Liver (tissue), 9 donors: Measurements from ENCODE around the gene AFF2. TPM values are rescaled to one million over a fixed set of nuclear protein-coding genes. Genes with fewer than 3 reads are reported as not detected.

Experiments used
- DNase-seq: peaks from one replicate; pipeline ENCODE4 v3.0.0-alpha.2; 2017; ENCODE audit warnings: low spot score
- H3K27ac ChIP-seq, 2 donors: one replicate each; pipeline ENCODE4 v1.7.0; 2013; ENCODE audit warnings: inconsistent platforms in 2 of 2, low read length in 2 of 2, control low read depth in 1 of 2, low read depth in 1 of 2, mild to moderate bottlenecking in 1 of 2
- H3K27me3 ChIP-seq, 4 donors: one replicate each; pipeline versions ENCODE4 v1.6.1 to v1.7.0; 2013; ENCODE audit warnings: low read length in 3 of 4, inconsistent platforms in 1 of 4, mild to moderate bottlenecking in 1 of 4, moderate library complexity in 1 of 4; ENCODE audit not compliant: control insufficient read depth in 4 of 4, insufficient read depth in 4 of 4
- H3K36me3 ChIP-seq, 4 donors: one replicate each; pipeline versions ENCODE4 v1.6.1 to v1.7.0; 2013; ENCODE audit warnings: low read length in 3 of 4, mild to moderate bottlenecking in 3 of 4, low read depth in 1 of 4, moderate library complexity in 1 of 4; ENCODE audit not compliant: control insufficient read depth in 4 of 4, insufficient read depth in 3 of 4
- H3K4me1 ChIP-seq, 4 donors: one replicate each; pipeline versions ENCODE4 v1.6.1 to v1.7.0; 2013; ENCODE audit warnings: low read length in 3 of 4, mild to moderate bottlenecking in 3 of 4, moderate library complexity in 1 of 4; ENCODE audit not compliant: control insufficient read depth in 4 of 4, insufficient read depth in 4 of 4
- H3K4me3 ChIP-seq, 3 donors: one replicate each; pipeline versions ENCODE4 v1.6.1 to v1.7.0; 2013; ENCODE audit warnings: low read length in 3 of 3, control low read depth in 1 of 3, low read depth in 1 of 3, mild to moderate bottlenecking in 1 of 3
- H3K9ac ChIP-seq, 2 donors: one replicate each; pipeline ENCODE4 v1.7.0; 2013; ENCODE audit warnings: low read length in 2 of 2, mild to moderate bottlenecking in 2 of 2, moderate library complexity in 2 of 2, control low read depth in 1 of 2, low read depth in 1 of 2
- H3K9me3 ChIP-seq, 4 donors: one replicate each; pipeline versions ENCODE4 v1.6.1 to v1.7.0; 2013; ENCODE audit warnings: low read length in 3 of 4; ENCODE audit not compliant: control insufficient read depth in 4 of 4
- ATF3 ChIP-seq: IDR thresholded peaks from 2 replicates; pipeline ENCODE4 v1.6.1; 2016; ENCODE audit warnings: antibody characterized with exemption
- EGR1 ChIP-seq, 2 donors: IDR thresholded peaks; 2 replicates each; pipeline ENCODE4 v1.6.1; 2016 to 2018; ENCODE audit warnings: antibody characterized with exemption in 2 of 2, low read depth in 2 of 2
- FOXA1 ChIP-seq: IDR thresholded peaks from 2 replicates; pipeline ENCODE4 v1.6.1; 2016; ENCODE audit warnings: antibody characterized with exemption
- FOXA2 ChIP-seq: IDR thresholded peaks from 2 replicates; pipeline ENCODE4 v1.6.1; 2016; ENCODE audit warnings: antibody characterized with exemption
- GABPA ChIP-seq, 2 donors: IDR thresholded peaks in 1 of 2; conservative IDR thresholded peaks in 1 of 2; 2 replicates each; pipeline ENCODE4 v1.6.1; 2016; ENCODE audit warnings: antibody characterized with exemption in 2 of 2, mild to moderate bottlenecking in 1 of 2, moderate library complexity in 1 of 2
- HNF4A ChIP-seq, 2 donors: conservative IDR thresholded peaks; 2 replicates each; pipeline ENCODE4 v1.6.1; 2016; ENCODE audit warnings: antibody characterized with exemption in 2 of 2, mild to moderate bottlenecking in 2 of 2
- HNF4G ChIP-seq: IDR thresholded peaks from 2 replicates; pipeline ENCODE4 v1.6.1; 2016; ENCODE audit warnings: antibody characterized with exemption
- JUND ChIP-seq, 2 donors: IDR thresholded peaks; 2 replicates each; pipeline ENCODE4 v1.6.1; 2016; ENCODE audit warnings: antibody characterized with exemption in 2 of 2
- MAX ChIP-seq: IDR thresholded peaks from 2 replicates; pipeline ENCODE4 v1.6.1; 2016; ENCODE audit warnings: antibody characterized with exemption
- NR2F2 ChIP-seq: IDR thresholded peaks from 2 replicates; pipeline ENCODE4 v1.6.1; 2016; ENCODE audit warnings: antibody characterized with exemption
- RAD21 ChIP-seq, 2 donors: IDR thresholded peaks; 2 replicates each; pipeline ENCODE4 v1.6.1; 2016; ENCODE audit warnings: antibody characterized with exemption in 2 of 2, mild to moderate bottlenecking in 2 of 2
- REST ChIP-seq: IDR thresholded peaks from 2 replicates; pipeline ENCODE4 v1.6.1; 2016; ENCODE audit warnings: antibody characterized with exemption, mild to moderate bottlenecking
- TAF1 ChIP-seq: conservative IDR thresholded peaks from 2 replicates; pipeline ENCODE4 v1.6.1; 2016; ENCODE audit warnings: antibody characterized with exemption, mild to moderate bottlenecking
- YY1 ChIP-seq: IDR thresholded peaks from 2 replicates; pipeline ENCODE4 v1.6.1; 2016; ENCODE audit warnings: antibody characterized with exemption, mild to moderate bottlenecking
- ZBTB33 ChIP-seq: IDR thresholded peaks from 2 replicates; pipeline ENCODE4 v1.6.1; 2016; ENCODE audit warnings: antibody characterized with exemption
- WGBS: extraction: QIAGEN DNeasy Blood & Tissue Kit; methylation state at CpG from one replicate; pipeline ENCODE4 v1.1.7; 2013; 5-methylcytosine and 5-hydroxymethylcytosine counted together
- polyA plus RNA-seq, 2 donors: library from polyadenylated mRNA; stranded (reverse) in 1 of 2; unstranded in 1 of 2; fragments of 200-250 nt in 1 of 2; fragments of >200 nt in 1 of 2; fragmentation: Nextera tagmentation in 1 of 2; extraction: Ambion mirVana in 1 of 2; gene quantifications; one replicate each; pipeline versions ENCODE4 v1.2.1 to v1.2.3, GENCODE V29; 2013 to 2015
- total RNA-seq, 2 donors: library from RNA; depleted of rRNA; stranded (reverse); fragments of >200 nt; gene quantifications; one replicate each; pipeline ENCODE4 v1.2.3, GENCODE V29; 2014
- donor health status: healthy.
- donor health status: healthy.
- donor health status: healthy.
- donor health status: healthy.
- donor health status: healthy.

AFF2 gene
- total and polyA plus RNA-seq, 4 donors, result 0.01 to 1.6 (median 0.50) TPM; not detected in 1

GRCh38 chrX:148567779-148568178 lies 67.4 kb downstream of the AFF2 start:
- 83% methylated on average over 1 of the region's 1 CpG for WGBS
- no peak overlapping the region for H3K4me3 ChIP-seq
- no peak for DNase-seq
- H3K4me1 ChIP-seq, result no peaks in the 10 kb centered on the region
- no peak for TF ChIP-seq REST
- no peak for TF ChIP-seq GABPA (IDR thresholded peaks at IDR 0.05 in 1 of 2, conservative IDR thresholded peaks at IDR 0.05 in 1 of 2)
- no peak for TF ChIP-seq ZBTB33
- TF ChIP-seq FOXA1, result no peak
- H3K27me3 ChIP-seq, result no peaks in the 10 kb centered on the region
- no peak overlapping the region for H3K27ac ChIP-seq
- no peak overlapping the region for H3K9ac ChIP-seq
- no peaks in the 10 kb centered on the region for H3K36me3 ChIP-seq
- H3K9me3 ChIP-seq, result peaks cover 0 to 3% (median 0%) of the 10 kb centered on the region in 4 donors

- DNase-seq, result no peak
- H3K36me3 ChIP-seq, result no peaks in the 10 kb centered on the region
- no peak overlapping the region for H3K27ac ChIP-seq
- no peaks in the 10 kb centered on the region for H3K27me3 ChIP-seq
- no peak overlapping the region for H3K4me3 ChIP-seq
- 48% methylated on average over 2 of the region's 2 CpGs for WGBS
- TF ChIP-seq FOXA1 (no peak), TAF1 (no peak), MAX (no peak), JUND (IDR thresholded peaks at IDR 0.05) (no peak), REST (no peak), ATF3 (no peak), HNF4A (conservative IDR thresholded peaks at IDR 0.05) (no peak), ZBTB33 (no peak), HNF4G (no peak), RAD21 (IDR thresholded peaks at IDR 0.05) (no peak), FOXA2 (no peak), NR2F2 (no peak), EGR1 (IDR thresholded peaks at IDR 0.05; ENCODE audit: low read depth in 2 of 2) (no peak), YY1 (no peak)
- peaks cover 0 to 3% (median 0%) of the 10 kb centered on the region in 4 donors for H3K9me3 ChIP-seq
- no peak overlapping the region for H3K9ac ChIP-seq
- no peaks in the 10 kb centered on the region for H3K4me1 ChIP-seq
Measured at GRCh38 chrX:148568763-148569162, 68.3 kb downstream of the AFF2 start.
